ENCODE data around the gene MXRA7. TPM values are rescaled to one million over a fixed set of nuclear protein-coding genes. Genes with fewer than 3 reads are reported as not detected.

The MXRA7 gene
- total RNA-seq, 1 donor from 2014 or later = 105 TPM

DNA sequence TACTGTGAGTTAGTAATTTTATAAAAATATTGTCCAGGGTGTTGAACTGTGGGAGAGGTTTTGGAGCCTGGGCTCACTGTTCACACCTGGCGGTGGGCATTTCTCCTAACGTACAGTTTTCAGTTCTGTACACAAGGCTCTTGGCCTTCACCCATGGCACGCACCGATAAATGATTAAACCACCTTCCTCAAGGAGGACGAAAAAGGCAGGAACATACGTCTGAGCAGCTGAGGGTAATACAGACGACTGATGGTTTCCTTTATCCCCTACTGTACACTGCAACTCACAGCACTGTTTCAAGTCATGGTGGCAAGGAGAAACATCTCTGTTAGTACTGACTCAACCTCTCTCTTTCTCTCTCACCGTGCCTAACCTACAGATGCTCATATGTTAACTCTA lies 65.8 kb downstream of the MXRA7 start:
- intact Hi-C loops (cut with DNase I) = no loop called here
- no peaks in the 10 kb centered on the region for H3K36me3 ChIP-seq
- H3K27ac ChIP-seq = peak overlapping the region; percentile 60
- H3K27me3 ChIP-seq (ENCODE audit: low read depth) = no peaks in the 10 kb centered on the region
- TF ChIP-seq, protein P1, sequence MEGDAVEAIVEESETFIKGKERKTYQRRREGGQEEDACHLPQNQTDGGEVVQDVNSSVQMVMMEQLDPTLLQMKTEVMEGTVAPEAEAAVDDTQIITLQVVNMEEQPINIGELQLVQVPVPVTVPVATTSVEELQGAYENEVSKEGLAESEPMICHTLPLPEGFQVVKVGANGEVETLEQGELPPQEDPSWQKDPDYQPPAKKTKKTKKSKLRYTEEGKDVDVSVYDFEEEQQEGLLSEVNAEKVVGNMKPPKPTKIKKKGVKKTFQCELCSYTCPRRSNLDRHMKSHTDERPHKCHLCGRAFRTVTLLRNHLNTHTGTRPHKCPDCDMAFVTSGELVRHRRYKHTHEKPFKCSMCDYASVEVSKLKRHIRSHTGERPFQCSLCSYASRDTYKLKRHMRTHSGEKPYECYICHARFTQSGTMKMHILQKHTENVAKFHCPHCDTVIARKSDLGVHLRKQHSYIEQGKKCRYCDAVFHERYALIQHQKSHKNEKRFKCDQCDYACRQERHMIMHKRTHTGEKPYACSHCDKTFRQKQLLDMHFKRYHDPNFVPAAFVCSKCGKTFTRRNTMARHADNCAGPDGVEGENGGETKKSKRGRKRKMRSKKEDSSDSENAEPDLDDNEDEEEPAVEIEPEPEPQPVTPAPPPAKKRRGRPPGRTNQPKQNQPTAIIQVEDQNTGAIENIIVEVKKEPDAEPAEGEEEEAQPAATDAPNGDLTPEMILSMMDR (IDR thresholded peaks at IDR 0.05) = no peak
- DNase-seq (no peak), ATAC-seq (peak; percentile 41 to 50)
- no peaks in the 10 kb centered on the region for H3K9me3 ChIP-seq
- H3K4me3 ChIP-seq = no peak overlapping the region
- peaks cover 26% of the 10 kb centered on the region for H3K4me1 ChIP-seq

DNA sequence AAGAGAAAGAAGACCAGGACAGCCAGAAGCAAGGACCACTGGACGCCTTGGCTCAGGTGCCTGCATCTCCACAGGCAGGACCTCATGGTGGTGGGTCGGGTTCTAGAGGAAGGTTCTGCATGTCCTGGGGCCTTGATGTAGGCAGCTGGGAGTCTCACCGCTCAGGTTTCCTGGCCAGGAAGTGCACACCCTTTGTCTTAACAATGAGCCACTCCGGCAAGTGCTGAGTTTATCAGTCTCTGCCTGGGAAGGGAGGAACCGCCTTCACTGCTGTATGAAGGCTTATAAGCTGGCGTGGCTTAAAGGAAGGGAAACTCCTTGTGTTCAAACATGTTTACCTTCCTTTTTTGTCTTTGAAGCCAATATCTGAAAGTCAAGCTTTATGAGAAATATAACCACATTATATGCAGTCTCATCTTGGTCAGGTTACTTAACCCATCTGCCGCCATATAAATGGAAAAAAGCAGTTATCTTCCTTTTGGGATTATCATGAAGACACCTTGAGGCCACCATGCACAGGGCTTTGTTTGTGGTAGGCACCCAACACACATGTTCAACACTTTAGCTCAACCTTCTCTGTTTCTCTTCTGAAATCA lies 67.1 kb downstream of the MXRA7 start, which contains the start of gene ST6GALNAC1:
ST6GALNAC1 (minus strand) TSS at position 205 of the 596 bp plus-strand sequence; CDS start at position 86, 119 bp downstream.
- Histone ChIP-seq H3K9me3 (no peaks in the 10 kb centered on the region), H3K4me3 (peak within 1 kb of the TSS; percentile 27), H3K4me1 (peaks cover 26% of the 10 kb centered on the region), H3K27ac (peak within 1 kb of the TSS; percentile 60), H3K27me3 (ENCODE audit: low read depth) (no peaks in the 10 kb centered on the region), H3K36me3 (no peaks in the 10 kb centered on the region)
- intact Hi-C loops (cut with DNase I) = no loop called here
- ATAC-seq (peak; percentile 59 to 70), DNase-seq (no peak)
- TF ChIP-seq, protein P1 (IDR thresholded peaks at IDR 0.05) = no peak

DNA sequence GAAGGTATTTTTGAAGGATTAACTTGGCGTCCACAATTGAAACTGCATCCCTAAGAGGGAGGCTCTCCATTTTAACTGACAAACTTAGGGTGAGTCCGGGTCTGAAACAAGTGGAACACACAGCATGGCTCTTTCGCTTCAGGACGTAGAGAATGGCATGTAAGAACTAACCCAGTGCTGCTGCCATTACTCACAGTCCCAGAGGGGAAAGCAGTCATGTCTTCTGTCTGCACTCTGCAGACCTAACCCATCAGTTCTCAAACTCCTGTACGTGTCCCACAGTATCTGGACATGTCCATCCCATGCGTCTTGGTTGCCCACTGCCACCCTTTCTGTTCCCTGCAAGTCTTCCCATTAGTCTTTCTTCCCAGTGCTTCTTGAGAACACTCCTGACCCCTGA lies 67.8 kb downstream of the MXRA7 start:
- Histone ChIP-seq H3K27ac (peak overlapping the region; percentile 60), H3K27me3 (ENCODE audit: low read depth) (no peaks in the 10 kb centered on the region), H3K4me3 (peak overlapping the region; percentile 27), H3K9me3 (no peaks in the 10 kb centered on the region), H3K36me3 (no peaks in the 10 kb centered on the region), H3K4me1 (peaks cover 26% of the 10 kb centered on the region)
- intact Hi-C loops (cut with DNase I) = no loop called here
- ATAC-seq (peak in 1 of 2 donors; percentile 3), DNase-seq (no peak)
- TF ChIP-seq, protein P1 (IDR thresholded peaks at IDR 0.05) = no peak

DNA sequence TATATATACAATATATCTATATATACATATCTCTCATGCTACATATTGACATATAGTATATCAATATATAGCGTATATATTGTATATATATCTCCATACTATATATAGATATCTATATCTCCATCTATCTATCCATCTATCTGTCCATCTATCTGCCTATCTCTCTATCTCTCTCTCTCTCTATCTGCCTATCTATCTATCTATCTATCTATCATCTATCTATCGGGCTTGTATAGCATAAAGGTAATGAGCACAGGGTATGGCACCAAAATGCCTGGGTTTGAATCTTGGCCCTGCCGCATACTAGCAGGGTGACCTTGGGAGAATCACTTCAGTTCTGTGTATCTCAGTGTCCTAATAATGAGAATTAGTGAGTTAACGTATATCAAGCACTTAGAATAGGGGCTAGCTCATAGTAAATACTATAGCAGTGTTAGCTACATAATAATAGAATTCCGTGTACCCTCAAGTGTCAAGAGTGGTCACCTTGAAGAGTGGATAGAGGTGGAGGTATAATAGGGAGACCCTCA lies 68.7 kb downstream of the MXRA7 start:
- no peak for ATAC-seq
- H3K4me3 ChIP-seq = peak overlapping the region; percentile 27
- TF ChIP-seq, protein P1 (IDR thresholded peaks at IDR 0.05) = no peak
- peaks cover 26% of the 10 kb centered on the region for H3K4me1 ChIP-seq
- no peaks in the 10 kb centered on the region for H3K27me3 ChIP-seq (ENCODE audit: low read depth)
- no peaks in the 10 kb centered on the region for H3K9me3 ChIP-seq
- intact Hi-C loops (cut with DNase I) = no loop called here
- DNase-seq = no peak
- H3K36me3 ChIP-seq = no peaks in the 10 kb centered on the region
- H3K27ac ChIP-seq = peak overlapping the region; percentile 60

DNA sequence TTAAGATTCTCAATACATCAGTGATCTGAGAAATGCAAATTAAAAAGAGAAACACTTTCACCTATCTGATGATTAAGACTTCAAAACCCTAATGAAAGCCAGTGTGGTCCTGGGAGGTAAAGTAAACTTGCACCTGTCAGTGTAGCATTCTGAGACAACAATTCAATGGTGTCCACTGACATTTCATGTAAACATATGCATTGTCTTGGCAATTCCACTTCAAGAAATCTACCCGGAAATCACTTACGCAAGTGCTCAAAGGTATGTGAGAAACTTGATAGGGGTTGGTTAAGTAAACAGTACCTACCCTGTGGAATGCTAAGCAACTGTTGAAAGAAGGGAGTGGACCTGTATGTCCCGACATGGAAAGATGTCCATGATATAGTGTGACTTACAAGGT lies 69.3 kb downstream of the MXRA7 start:
- H3K9me3 ChIP-seq = no peaks in the 10 kb centered on the region
- intact Hi-C loops (cut with DNase I) = no loop called here
- H3K4me1 ChIP-seq = peaks cover 26% of the 10 kb centered on the region
- peak overlapping the region; percentile 27 for H3K4me3 ChIP-seq
- H3K36me3 ChIP-seq = no peaks in the 10 kb centered on the region
- H3K27ac ChIP-seq = peak overlapping the region; percentile 60
- DNase-seq (no peak), ATAC-seq (peak; percentile 76 to 80)
- no peaks in the 10 kb centered on the region for H3K27me3 ChIP-seq (ENCODE audit: low read depth)
- TF ChIP-seq, protein P1 (IDR thresholded peaks at IDR 0.05) = no peak

All from lower lobe of right lung (tissue), 2 donors.